ENCODE results near the gene SUPT3H. TPM values are rescaled to one million over a fixed set of nuclear protein-coding genes. Genes with fewer than 3 reads are reported as not detected.
"Not testable (repeated sequence)": the region's sequence is repeated elsewhere in the genome, so short reads cannot be mapped to it uniquely, and the experiment has no call there.

SUPT3H gene
- total and polyA plus RNA-seq, 4 donors: 0.85 to 4.8 (median 2.4) TPM

DNA sequence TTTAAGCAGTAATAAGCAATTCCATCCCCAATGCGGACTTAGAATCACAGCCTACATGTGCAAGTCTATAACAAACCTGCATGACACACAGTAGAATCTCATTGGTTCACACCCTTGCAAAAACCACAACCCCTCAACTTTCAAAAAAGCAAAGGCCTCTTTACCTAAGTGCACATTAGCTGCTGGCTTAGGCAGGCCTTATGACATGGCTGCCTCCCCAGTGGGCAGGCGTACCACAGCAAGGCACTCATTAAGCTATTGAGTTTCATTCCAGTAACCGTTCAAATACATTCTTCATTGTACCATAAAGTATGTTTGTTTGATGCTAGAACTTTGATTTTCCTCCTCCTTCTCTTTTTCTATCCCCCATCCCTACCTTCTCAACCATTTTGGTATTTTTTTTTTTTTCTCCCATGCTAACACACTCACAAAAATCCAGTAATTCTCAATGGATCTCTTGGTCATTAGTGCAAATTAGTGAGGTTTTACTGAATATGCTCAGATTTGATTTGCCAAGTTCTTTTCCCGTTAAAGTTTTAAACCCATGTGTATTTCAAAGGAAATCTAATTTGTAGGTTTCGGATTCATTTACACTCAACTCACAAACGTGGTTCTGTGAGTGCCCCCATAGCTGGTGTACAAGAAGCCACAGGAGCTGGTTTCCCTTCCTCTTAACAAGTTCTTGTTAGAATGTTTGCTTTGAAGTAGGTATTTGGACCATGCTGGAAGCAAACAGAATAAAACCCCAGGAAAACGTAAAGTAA is 510.0 kb downstream of the SUPT3H start:
- Histone ChIP-seq H3K4me3 (ENCODE audit: low read depth in 1 of 3, low read length in 3 of 3) (no peak overlapping the region), H3K36me3 (ENCODE audit: control insufficient read depth in 4 of 4, insufficient read depth in 3 of 4, low read depth in 1 of 4, low read length in 3 of 4) (no peaks in the 10 kb centered on the region), H3K4me1 (ENCODE audit: control insufficient read depth in 4 of 4, insufficient read depth in 4 of 4, low read length in 3 of 4) (no peaks in the 10 kb centered on the region), H3K27me3 (ENCODE audit: control insufficient read depth in 4 of 4, insufficient read depth in 4 of 4, low read length in 3 of 4) (no peaks in the 10 kb centered on the region), H3K9me3 (ENCODE audit: control insufficient read depth in 4 of 4, low read length in 3 of 4) (no peaks in the 10 kb centered on the region), H3K27ac (ENCODE audit: low read depth in 1 of 2, low read length in 2 of 2) (no peak overlapping the region), H3K9ac (ENCODE audit: low read depth in 1 of 2, low read length in 2 of 2) (no peak overlapping the region)
- TF ChIP-seq GABPA (IDR thresholded peaks at IDR 0.05 in 1 of 2, conservative IDR thresholded peaks at IDR 0.05 in 1 of 2): no peak
- no peak for TF ChIP-seq HNF4G (IDR thresholded peaks at IDR 0.05)
- DNase-seq (ENCODE audit: low spot score): no peak
- 91% methylated on average over 7 of the region's 7 CpGs for WGBS

DNA sequence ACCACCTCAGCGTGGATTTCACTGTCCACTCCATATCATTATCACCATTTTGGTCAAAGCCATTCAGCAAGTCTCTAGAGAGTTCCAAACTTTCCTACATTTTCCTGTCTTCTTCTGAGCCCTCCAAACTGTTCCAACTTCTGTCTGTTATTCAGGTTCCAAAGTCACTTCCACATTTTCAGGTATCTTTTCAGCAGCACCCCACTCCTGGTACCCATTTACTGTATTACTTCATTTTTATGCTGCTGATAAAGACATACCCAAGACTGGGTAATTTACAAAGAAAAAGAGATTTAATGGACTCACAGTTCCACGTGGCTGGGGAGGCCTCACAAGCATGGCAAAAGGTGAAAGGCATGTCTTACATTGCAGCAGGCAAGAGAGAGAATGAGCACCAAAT is 512.5 kb downstream of the SUPT3H start:
- H3K4me3 ChIP-seq (ENCODE audit: low read depth in 1 of 3, low read length in 3 of 3); H3K9ac ChIP-seq (ENCODE audit: low read depth in 1 of 2, low read length in 2 of 2); H3K27me3 ChIP-seq (ENCODE audit: control insufficient read depth in 4 of 4, insufficient read depth in 4 of 4, low read length in 3 of 4); H3K27ac ChIP-seq (ENCODE audit: low read depth in 1 of 2, low read length in 2 of 2); H3K36me3 ChIP-seq (ENCODE audit: control insufficient read depth in 4 of 4, insufficient read depth in 3 of 4, low read depth in 1 of 4, low read length in 3 of 4); H3K9me3 ChIP-seq (ENCODE audit: control insufficient read depth in 4 of 4, low read length in 3 of 4); H3K4me1 ChIP-seq (ENCODE audit: control insufficient read depth in 4 of 4, insufficient read depth in 4 of 4, low read length in 3 of 4); DNase-seq (ENCODE audit: low spot score): not testable (repeated sequence)
- 82% methylated on average over 2 of the region's 2 CpGs for WGBS

DNA sequence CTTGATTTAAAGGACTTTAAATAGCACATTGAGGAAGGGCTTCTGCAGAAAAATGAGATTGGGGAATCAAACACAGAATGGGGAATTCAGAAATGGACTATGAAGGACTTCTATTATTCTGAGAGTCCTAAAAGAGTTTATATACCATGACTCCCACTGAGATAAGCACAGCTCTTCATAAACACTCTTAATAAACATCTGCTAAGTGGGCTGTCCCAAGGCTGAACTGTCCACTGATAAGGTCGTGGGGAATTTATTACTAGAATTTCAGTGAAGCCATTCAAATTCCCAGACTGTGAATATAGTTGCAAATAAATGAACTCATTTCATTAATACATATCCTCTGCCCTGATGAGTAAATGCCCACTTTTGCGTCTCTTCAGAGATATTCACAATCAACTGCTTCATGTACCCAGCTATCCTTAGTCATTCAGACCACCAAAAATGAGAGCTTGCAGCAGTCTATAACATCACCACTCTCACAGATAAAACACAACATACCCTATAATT is 517.8 kb downstream of the SUPT3H start:
- Histone ChIP-seq H3K4me3 (ENCODE audit: low read depth in 1 of 3, low read length in 3 of 3) (no peak overlapping the region), H3K27ac (ENCODE audit: low read depth in 1 of 2, low read length in 2 of 2) (no peak overlapping the region), H3K9me3 (ENCODE audit: control insufficient read depth in 4 of 4, low read length in 3 of 4) (no peaks in the 10 kb centered on the region), H3K9ac (ENCODE audit: low read depth in 1 of 2, low read length in 2 of 2) (no peak overlapping the region), H3K36me3 (ENCODE audit: control insufficient read depth in 4 of 4, insufficient read depth in 3 of 4, low read depth in 1 of 4, low read length in 3 of 4) (no peaks in the 10 kb centered on the region), H3K27me3 (ENCODE audit: control insufficient read depth in 4 of 4, insufficient read depth in 4 of 4, low read length in 3 of 4) (no peaks in the 10 kb centered on the region), H3K4me1 (ENCODE audit: control insufficient read depth in 4 of 4, insufficient read depth in 4 of 4, low read length in 3 of 4) (no peaks in the 10 kb centered on the region)
- WGBS: 84% methylated on average over 2 of the region's 2 CpGs
- TF ChIP-seq SP1 (IDR thresholded peaks at IDR 0.05) (no peak), FOXA1 (IDR thresholded peaks at IDR 0.05) (no peak), RXRA (IDR thresholded peaks at IDR 0.05) (no peak), EGR1 (IDR thresholded peaks at IDR 0.05; ENCODE audit: low read depth in 2 of 2) (no peak), GABPA (IDR thresholded peaks at IDR 0.05 in 1 of 2, conservative IDR thresholded peaks at IDR 0.05 in 1 of 2) (no peak), FOXA2 (IDR thresholded peaks at IDR 0.05) (no peak), TAF1 (conservative IDR thresholded peaks at IDR 0.05) (no peak), JUND (IDR thresholded peaks at IDR 0.05) (no peak), HNF4G (IDR thresholded peaks at IDR 0.05) (no peak)
- TF ChIP-seq, protein P1, sequence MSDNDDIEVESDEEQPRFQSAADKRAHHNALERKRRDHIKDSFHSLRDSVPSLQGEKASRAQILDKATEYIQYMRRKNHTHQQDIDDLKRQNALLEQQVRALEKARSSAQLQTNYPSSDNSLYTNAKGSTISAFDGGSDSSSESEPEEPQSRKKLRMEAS (IDR thresholded peaks at IDR 0.05): no peak
- TF ChIP-seq, protein P2, sequence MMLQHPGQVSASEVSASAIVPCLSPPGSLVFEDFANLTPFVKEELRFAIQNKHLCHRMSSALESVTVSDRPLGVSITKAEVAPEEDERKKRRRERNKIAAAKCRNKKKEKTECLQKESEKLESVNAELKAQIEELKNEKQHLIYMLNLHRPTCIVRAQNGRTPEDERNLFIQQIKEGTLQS (IDR thresholded peaks at IDR 0.05): no peak
- TF ChIP-seq, protein P3, sequence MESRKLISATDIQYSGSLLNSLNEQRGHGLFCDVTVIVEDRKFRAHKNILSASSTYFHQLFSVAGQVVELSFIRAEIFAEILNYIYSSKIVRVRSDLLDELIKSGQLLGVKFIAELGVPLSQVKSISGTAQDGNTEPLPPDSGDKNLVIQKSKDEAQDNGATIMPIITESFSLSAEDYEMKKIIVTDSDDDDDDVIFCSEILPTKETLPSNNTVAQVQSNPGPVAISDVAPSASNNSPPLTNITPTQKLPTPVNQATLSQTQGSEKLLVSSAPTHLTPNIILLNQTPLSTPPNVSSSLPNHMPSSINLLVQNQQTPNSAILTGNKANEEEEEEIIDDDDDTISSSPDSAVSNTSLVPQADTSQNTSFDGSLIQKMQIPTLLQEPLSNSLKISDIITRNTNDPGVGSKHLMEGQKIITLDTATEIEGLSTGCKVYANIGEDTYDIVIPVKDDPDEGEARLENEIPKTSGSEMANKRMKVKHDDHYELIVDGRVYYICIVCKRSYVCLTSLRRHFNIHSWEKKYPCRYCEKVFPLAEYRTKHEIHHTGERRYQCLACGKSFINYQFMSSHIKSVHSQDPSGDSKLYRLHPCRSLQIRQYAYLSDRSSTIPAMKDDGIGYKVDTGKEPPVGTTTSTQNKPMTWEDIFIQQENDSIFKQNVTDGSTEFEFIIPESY (IDR thresholded peaks at IDR 0.05): no peak
- TF ChIP-seq, protein P4, sequence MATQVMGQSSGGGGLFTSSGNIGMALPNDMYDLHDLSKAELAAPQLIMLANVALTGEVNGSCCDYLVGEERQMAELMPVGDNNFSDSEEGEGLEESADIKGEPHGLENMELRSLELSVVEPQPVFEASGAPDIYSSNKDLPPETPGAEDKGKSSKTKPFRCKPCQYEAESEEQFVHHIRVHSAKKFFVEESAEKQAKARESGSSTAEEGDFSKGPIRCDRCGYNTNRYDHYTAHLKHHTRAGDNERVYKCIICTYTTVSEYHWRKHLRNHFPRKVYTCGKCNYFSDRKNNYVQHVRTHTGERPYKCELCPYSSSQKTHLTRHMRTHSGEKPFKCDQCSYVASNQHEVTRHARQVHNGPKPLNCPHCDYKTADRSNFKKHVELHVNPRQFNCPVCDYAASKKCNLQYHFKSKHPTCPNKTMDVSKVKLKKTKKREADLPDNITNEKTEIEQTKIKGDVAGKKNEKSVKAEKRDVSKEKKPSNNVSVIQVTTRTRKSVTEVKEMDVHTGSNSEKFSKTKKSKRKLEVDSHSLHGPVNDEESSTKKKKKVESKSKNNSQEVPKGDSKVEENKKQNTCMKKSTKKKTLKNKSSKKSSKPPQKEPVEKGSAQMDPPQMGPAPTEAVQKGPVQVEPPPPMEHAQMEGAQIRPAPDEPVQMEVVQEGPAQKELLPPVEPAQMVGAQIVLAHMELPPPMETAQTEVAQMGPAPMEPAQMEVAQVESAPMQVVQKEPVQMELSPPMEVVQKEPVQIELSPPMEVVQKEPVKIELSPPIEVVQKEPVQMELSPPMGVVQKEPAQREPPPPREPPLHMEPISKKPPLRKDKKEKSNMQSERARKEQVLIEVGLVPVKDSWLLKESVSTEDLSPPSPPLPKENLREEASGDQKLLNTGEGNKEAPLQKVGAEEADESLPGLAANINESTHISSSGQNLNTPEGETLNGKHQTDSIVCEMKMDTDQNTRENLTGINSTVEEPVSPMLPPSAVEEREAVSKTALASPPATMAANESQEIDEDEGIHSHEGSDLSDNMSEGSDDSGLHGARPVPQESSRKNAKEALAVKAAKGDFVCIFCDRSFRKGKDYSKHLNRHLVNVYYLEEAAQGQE (IDR thresholded peaks at IDR 0.05): no peak
- DNase-seq (ENCODE audit: low spot score): no peak
